ENCODE data around the gene LCLAT1.
A peak's percentile ranks its signal among the peaks of the same experiment; 100 is the strongest.
"Not testable (repeated sequence)": the region's sequence is repeated elsewhere in the genome, so short reads cannot be mapped to it uniquely, and the experiment has no call there.

LCLAT1 gene

GRCh38 chr2:30488012-30488659, 41.1 kb downstream of the LCLAT1 start:
- TF ChIP-seq, protein P1, sequence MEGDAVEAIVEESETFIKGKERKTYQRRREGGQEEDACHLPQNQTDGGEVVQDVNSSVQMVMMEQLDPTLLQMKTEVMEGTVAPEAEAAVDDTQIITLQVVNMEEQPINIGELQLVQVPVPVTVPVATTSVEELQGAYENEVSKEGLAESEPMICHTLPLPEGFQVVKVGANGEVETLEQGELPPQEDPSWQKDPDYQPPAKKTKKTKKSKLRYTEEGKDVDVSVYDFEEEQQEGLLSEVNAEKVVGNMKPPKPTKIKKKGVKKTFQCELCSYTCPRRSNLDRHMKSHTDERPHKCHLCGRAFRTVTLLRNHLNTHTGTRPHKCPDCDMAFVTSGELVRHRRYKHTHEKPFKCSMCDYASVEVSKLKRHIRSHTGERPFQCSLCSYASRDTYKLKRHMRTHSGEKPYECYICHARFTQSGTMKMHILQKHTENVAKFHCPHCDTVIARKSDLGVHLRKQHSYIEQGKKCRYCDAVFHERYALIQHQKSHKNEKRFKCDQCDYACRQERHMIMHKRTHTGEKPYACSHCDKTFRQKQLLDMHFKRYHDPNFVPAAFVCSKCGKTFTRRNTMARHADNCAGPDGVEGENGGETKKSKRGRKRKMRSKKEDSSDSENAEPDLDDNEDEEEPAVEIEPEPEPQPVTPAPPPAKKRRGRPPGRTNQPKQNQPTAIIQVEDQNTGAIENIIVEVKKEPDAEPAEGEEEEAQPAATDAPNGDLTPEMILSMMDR (IDR thresholded peaks at IDR 0.05), result no peak
- H3K27me3 ChIP-seq, result no peaks in the 10 kb centered on the region
- H3K36me3 ChIP-seq, result no peaks in the 10 kb centered on the region
- H3K27ac ChIP-seq, result no peak overlapping the region
- H3K4me1 ChIP-seq (ENCODE audit: control insufficient read depth in 1 of 2, insufficient read depth in 1 of 2, low read depth in 1 of 2, low read length in 1 of 2), result peaks cover 13 to 16% of the 10 kb centered on the region in 2 experiments
- no peak overlapping the region for H3K4me3 ChIP-seq (ENCODE audit: low read depth in 1 of 2, low read length in 1 of 2)
- no peaks in the 10 kb centered on the region for H3K9me3 ChIP-seq

DNA sequence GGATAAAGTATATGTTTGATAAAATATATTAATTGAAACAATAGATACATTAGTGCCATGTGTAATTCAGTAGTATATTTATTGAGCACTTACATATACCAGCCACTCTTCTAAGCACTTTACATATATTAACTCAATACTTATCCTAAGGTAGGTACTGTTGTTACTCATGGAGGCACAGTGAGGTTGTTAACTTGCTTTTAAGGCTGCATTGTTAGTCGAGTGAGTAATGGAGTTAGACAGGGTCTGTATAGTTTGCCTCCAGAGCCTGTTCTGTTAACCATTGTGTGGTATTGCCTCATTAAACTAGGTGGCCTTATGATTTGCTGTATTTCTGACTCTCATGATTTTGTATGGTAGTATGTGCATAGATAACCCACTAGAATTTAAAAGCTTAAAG, 44.2 kb downstream of the LCLAT1 start:
- TF ChIP-seq, protein P1 (IDR thresholded peaks at IDR 0.05), result no peak
- Histone ChIP-seq H3K27ac (no peak overlapping the region), H3K36me3 (no peaks in the 10 kb centered on the region), H3K4me3 (ENCODE audit: low read depth in 1 of 2, low read length in 1 of 2) (no peak overlapping the region), H3K27me3 (no peaks in the 10 kb centered on the region), H3K4me1 (ENCODE audit: control insufficient read depth in 1 of 2, insufficient read depth in 1 of 2, low read depth in 1 of 2, low read length in 1 of 2) (peaks cover 37 to 39% of the 10 kb centered on the region in 2 experiments), H3K9me3 (no peaks in the 10 kb centered on the region)

- H3K36me3 ChIP-seq, result no peaks in the 10 kb centered on the region
- H3K27me3 ChIP-seq, result no peaks in the 10 kb centered on the region
- TF ChIP-seq, protein P1 (IDR thresholded peaks at IDR 0.05), result no peak
- H3K9me3 ChIP-seq, result no peaks in the 10 kb centered on the region
- no peak overlapping the region for H3K4me3 ChIP-seq (ENCODE audit: low read depth in 1 of 2, low read length in 1 of 2)
- H3K4me1 ChIP-seq (ENCODE audit: control insufficient read depth in 1 of 2, insufficient read depth in 1 of 2, low read depth in 1 of 2, low read length in 1 of 2), result peaks cover 39 to 43% of the 10 kb centered on the region in 2 experiments
- no peak overlapping the region for H3K27ac ChIP-seq
Measured at GRCh38 chr2:30492185-30492584, 45.1 kb downstream of the LCLAT1 start.

- Histone ChIP-seq H3K4me3 (ENCODE audit: low read depth in 1 of 2, low read length in 1 of 2) (no peak overlapping the region), H3K27me3 (no peaks in the 10 kb centered on the region), H3K9me3 (no peaks in the 10 kb centered on the region), H3K36me3 (no peaks in the 10 kb centered on the region), H3K4me1 (ENCODE audit: control insufficient read depth in 1 of 2, insufficient read depth in 1 of 2, low read depth in 1 of 2, low read length in 1 of 2) (peaks cover 42 to 44% of the 10 kb centered on the region in 2 experiments), H3K27ac (peak overlapping the region; percentile 38)
- TF ChIP-seq, protein P1 (IDR thresholded peaks at IDR 0.05), result no peak
Measured at GRCh38 chr2:30492619-30493018, 45.6 kb downstream of the LCLAT1 start.

DNA sequence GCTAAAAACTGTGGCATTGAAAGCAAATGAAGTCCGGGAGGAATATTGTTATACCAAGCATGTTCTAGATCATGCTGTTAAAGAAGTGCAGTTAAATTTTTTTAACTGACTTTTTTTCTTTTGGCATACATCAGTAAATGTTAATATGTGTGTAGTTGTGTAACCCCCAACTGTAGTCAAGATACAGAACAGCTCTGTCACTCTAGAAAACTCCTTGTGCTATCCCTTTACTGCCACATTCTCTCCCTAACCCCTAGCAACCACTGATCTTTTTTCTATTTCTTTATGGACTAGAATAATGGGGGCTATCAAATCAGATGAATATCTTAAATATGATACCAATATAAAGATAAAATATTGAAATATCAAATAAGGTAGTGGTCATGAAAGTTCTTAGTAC, 46.4 kb downstream of the LCLAT1 start:
- Histone ChIP-seq H3K36me3 (no peaks in the 10 kb centered on the region), H3K4me1 (ENCODE audit: control insufficient read depth in 1 of 2, insufficient read depth in 1 of 2, low read depth in 1 of 2, low read length in 1 of 2) (peaks cover 42 to 44% of the 10 kb centered on the region in 2 experiments), H3K9me3 (no peaks in the 10 kb centered on the region), H3K27ac (peak overlapping the region; percentile 38), H3K27me3 (no peaks in the 10 kb centered on the region), H3K4me3 (ENCODE audit: low read depth in 1 of 2, low read length in 1 of 2) (no peak overlapping the region)
- TF ChIP-seq, protein P1 (IDR thresholded peaks at IDR 0.05), result no peak

DNA sequence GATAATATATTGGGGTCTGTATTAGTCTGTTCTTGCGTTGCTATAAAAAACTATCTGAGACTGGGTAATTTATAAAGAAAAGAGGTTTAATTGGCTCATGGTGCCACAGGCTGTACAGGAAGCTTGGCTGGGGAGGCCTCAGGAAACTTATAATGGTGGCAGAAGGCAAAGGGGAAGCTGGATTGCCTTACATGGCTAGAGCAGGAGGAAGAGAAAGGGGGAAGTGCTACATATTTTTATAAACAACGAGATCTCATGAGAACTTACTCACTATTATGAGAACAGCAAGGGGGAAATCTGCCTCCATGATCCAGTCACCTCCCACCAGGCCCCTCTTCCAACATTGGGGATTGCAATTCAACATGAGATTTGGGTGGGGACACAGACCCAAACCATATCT, 48.9 kb downstream of the LCLAT1 start:
- peak overlapping the region; percentile 99 for H3K27ac ChIP-seq
- not testable (repeated sequence) for H3K9me3 ChIP-seq
- peak overlapping the region; percentile 2 to 5 for H3K4me3 ChIP-seq (ENCODE audit: low read depth in 1 of 2, low read length in 1 of 2)

More for the DNA sequence above, 48.9 kb downstream of the LCLAT1 start:
- not testable (repeated sequence) for H3K36me3 ChIP-seq, H3K27me3 ChIP-seq
- H3K4me1 ChIP-seq (ENCODE audit: control insufficient read depth in 1 of 2, insufficient read depth in 1 of 2, low read depth in 1 of 2, low read length in 1 of 2), result peaks cover 42 to 44% of the 10 kb centered on the region in 2 experiments
